RWPE2 (cell line): ENCODE measurements around the gene SSC5D.

Experiments
- ATAC-seq: fragments of 200-7000 bp; cut with Tn5 transposase; 3 replicates; pipeline ENCODE4 v1.9.1; 2021; ENCODE audit warnings: low read depth
- DNase-seq: peaks from one replicate; pipeline ENCODE4 v3.0.0-alpha.2; 2020; ENCODE audit warnings: low spot score
- H3K27ac ChIP-seq: fragments of 450-650 bp; 2 replicates; pipeline ENCODE4 v1.5.1; 2017; ENCODE audit warnings: mild to moderate bottlenecking; ENCODE audit not compliant: poor library complexity, severe bottlenecking
- H3K27me3 ChIP-seq: fragments of 250-450 bp; sonication (Bioruptor Pico); 2 replicates; pipeline ENCODE4 v1.5.1; 2021; ENCODE audit warnings: mild to moderate bottlenecking, moderate library complexity; ENCODE audit not compliant: insufficient read depth, poor library complexity, severe bottlenecking
- H3K36me3 ChIP-seq: fragments of 250-450 bp; sonication (Bioruptor Pico); 2 replicates; pipeline ENCODE4 v1.5.1; 2020; ENCODE audit warnings: low read depth, mild to moderate bottlenecking, moderate library complexity
- H3K4me1 ChIP-seq: fragments of 250-450 bp; sonication (Bioruptor Pico); 2 replicates; pipeline ENCODE4 v1.5.1; 2021; ENCODE audit warnings: mild to moderate bottlenecking, moderate library complexity; ENCODE audit not compliant: insufficient read depth, poor library complexity, severe bottlenecking
- H3K4me3 ChIP-seq: fragments of 250-450 bp; sonication (Bioruptor Pico); 2 replicates; pipeline ENCODE4 v1.5.1; 2021; ENCODE audit warnings: mild to moderate bottlenecking, moderate library complexity; ENCODE audit not compliant: severe bottlenecking
- H3K9me3 ChIP-seq: fragments of 250-450 bp; sonication (Bioruptor Pico); 2 replicates; pipeline ENCODE4 v1.5.1; 2021; ENCODE audit warnings: mild to moderate bottlenecking, moderate library complexity; ENCODE audit not compliant: severe bottlenecking
- CTCF ChIP-seq: fragments of 450-650 bp; IDR thresholded peaks from one replicate; pipeline ENCODE4 v1.5.1; 2017; ENCODE audit warnings: mild to moderate bottlenecking, moderate library complexity; ENCODE audit not compliant: poor library complexity, severe bottlenecking

SSC5D gene

GRCh38 chr19:55497763-55498162, 9.5 kb downstream of the SSC5D start:
- Histone ChIP-seq H3K27me3 (no peaks in the 10 kb centered on the region), H3K4me1 (peaks cover 2% of the 10 kb centered on the region), H3K4me3 (no peak overlapping the region), H3K36me3 (no peaks in the 10 kb centered on the region), H3K27ac (no peak overlapping the region), H3K9me3 (no peaks in the 10 kb centered on the region)
- ATAC-seq (no peak), DNase-seq (no peak)
- TF ChIP-seq CTCF: no peak

- TF ChIP-seq CTCF: no peak
- Histone ChIP-seq H3K4me1 (no peaks in the 10 kb centered on the region), H3K36me3 (no peaks in the 10 kb centered on the region), H3K4me3 (no peak overlapping the region), H3K27me3 (no peaks in the 10 kb centered on the region), H3K9me3 (no peaks in the 10 kb centered on the region), H3K27ac (no peak overlapping the region)
- ATAC-seq (no peak), DNase-seq (no peak)
Measured at GRCh38 chr19:55498246-55498840, 10.1 kb downstream of the SSC5D start.

GRCh38 chr19:55500368-55500952, 12.2 kb downstream of the SSC5D start:
- Histone ChIP-seq H3K9me3 (no peaks in the 10 kb centered on the region), H3K4me3 (no peak overlapping the region), H3K27me3 (no peaks in the 10 kb centered on the region), H3K36me3 (no peaks in the 10 kb centered on the region), H3K4me1 (no peaks in the 10 kb centered on the region), H3K27ac (no peak overlapping the region)
- DNase-seq (no peak), ATAC-seq (no peak)
- TF ChIP-seq CTCF: no peak

GRCh38 chr19:55502197-55502952, 14.1 kb downstream of the SSC5D start:
- H3K4me3 ChIP-seq: no peak overlapping the region
- ATAC-seq (no peak), DNase-seq (no peak)
- H3K9me3 ChIP-seq: no peaks in the 10 kb centered on the region
- no peak for TF ChIP-seq CTCF
- no peaks in the 10 kb centered on the region for H3K4me1 ChIP-seq
- H3K27me3 ChIP-seq: no peaks in the 10 kb centered on the region
- H3K36me3 ChIP-seq: no peaks in the 10 kb centered on the region
- no peak overlapping the region for H3K27ac ChIP-seq

- no peaks in the 10 kb centered on the region for H3K36me3 ChIP-seq
- H3K9me3 ChIP-seq: no peaks in the 10 kb centered on the region
- no peak for TF ChIP-seq CTCF
- H3K27me3 ChIP-seq: no peaks in the 10 kb centered on the region
- H3K27ac ChIP-seq: no peak overlapping the region
- H3K4me3 ChIP-seq: no peak overlapping the region
- no peaks in the 10 kb centered on the region for H3K4me1 ChIP-seq
- ATAC-seq: no peak
- no peak for DNase-seq
Measured at GRCh38 chr19:55503157-55503501, 14.9 kb downstream of the SSC5D start.
